Lower leg skin (tissue), 3 donors: ENCODE results near the gene PIP5K1C.
"Not testable (repeated sequence)": the region's sequence is repeated elsewhere in the genome, so short reads cannot be mapped to it uniquely, and the experiment has no call there.

Experiments
- POLR2A ChIP-seq, 2 donors: fragments of 450-650 bp; IDR thresholded peaks; one replicate each; pipeline ENCODE4 v1.6.1; 2016 to 2017; ENCODE audit warnings: antibody characterized with exemption in 2 of 2, mild to moderate bottlenecking in 1 of 2, moderate library complexity in 1 of 2
- TF ChIP-seq, protein P1 (sequence below), 3 donors: fragments of 450-650 bp; IDR thresholded peaks; one replicate each; pipeline ENCODE4 v1.5.1; 2016; ENCODE audit warnings: antibody characterized with exemption in 3 of 3, mild to moderate bottlenecking in 3 of 3, moderate library complexity in 2 of 3

DNA sequence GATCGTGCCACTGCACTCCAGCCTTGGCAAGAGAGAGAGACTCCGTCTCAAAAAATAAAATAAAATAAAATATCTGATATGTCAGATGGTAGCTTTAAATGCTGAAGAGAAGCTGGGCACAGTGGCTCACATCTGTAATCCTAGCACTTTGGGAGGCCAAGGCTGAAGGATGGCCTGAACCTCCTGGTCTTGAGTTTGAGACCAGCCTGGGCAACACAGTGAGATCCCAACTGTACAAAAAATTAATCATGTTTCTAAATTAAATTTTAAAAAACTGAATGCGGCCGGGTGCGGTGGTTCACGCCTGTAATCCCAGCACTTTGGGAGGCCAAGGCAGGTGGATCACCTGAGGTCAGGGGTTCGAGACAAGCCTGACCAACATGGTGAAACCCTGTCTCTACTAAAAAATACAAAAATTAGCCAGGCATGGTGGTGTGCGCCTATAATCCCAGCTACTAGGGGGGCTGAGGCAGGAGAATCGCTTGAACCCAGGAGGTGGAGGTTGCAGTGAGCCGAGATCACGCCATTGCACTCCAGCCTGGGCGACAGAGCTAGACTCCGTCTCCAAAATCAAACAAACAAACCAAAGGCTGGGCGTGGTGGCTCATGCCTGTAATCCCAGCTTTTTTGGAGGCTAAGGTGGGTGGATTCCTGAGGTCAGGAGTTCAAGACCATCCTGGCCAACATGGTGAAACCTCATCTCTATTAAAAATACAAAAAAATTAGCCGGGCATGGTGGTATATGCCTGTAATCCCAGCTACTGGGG is 116.0 kb downstream of the PIP5K1C start:
- TF ChIP-seq, protein P1, sequence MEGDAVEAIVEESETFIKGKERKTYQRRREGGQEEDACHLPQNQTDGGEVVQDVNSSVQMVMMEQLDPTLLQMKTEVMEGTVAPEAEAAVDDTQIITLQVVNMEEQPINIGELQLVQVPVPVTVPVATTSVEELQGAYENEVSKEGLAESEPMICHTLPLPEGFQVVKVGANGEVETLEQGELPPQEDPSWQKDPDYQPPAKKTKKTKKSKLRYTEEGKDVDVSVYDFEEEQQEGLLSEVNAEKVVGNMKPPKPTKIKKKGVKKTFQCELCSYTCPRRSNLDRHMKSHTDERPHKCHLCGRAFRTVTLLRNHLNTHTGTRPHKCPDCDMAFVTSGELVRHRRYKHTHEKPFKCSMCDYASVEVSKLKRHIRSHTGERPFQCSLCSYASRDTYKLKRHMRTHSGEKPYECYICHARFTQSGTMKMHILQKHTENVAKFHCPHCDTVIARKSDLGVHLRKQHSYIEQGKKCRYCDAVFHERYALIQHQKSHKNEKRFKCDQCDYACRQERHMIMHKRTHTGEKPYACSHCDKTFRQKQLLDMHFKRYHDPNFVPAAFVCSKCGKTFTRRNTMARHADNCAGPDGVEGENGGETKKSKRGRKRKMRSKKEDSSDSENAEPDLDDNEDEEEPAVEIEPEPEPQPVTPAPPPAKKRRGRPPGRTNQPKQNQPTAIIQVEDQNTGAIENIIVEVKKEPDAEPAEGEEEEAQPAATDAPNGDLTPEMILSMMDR (IDR thresholded peaks at IDR 0.05) = not testable (repeated sequence)
- TF ChIP-seq POLR2A (IDR thresholded peaks at IDR 0.05) = not testable (repeated sequence)
